MM.1S (cell line): Measurements from ENCODE around the gene TMEM163.

Experiments
- CTCF ChIP-seq: fragments of 300-600 bp; sonication (generic); IDR thresholded peaks from 2 replicates; pipeline ENCODE4 v1.5.1; 2016; ENCODE audit warnings: antibody characterized with exemption, low read length, mixed read lengths
- EZH2 ChIP-seq: fragments of 300-600 bp; sonication (generic); optimal IDR thresholded peaks from 2 replicates; pipeline ENCODE3; 2017; ENCODE audit warnings: low read depth, mild to moderate bottlenecking, antibody characterized with exemption, low read length, mixed read lengths
- EZH2phosphoT487 ChIP-seq: fragments of 300-600 bp; sonication (generic); IDR thresholded peaks from 2 replicates; pipeline ENCODE4 v1.6.1; 2018; ENCODE audit warnings: antibody characterized with exemption, low read length

- no peak for TF ChIP-seq CTCF
- no peak for TF ChIP-seq EZH2phosphoT487
- TF ChIP-seq EZH2: no peak
Observed at GRCh38 chr2:134458473-134458853, 260.3 kb downstream of the TMEM163 start.
